HepG2 (cell line): ENCODE data around the gene CCDC88B. TPM values are rescaled to one million over a fixed set of nuclear protein-coding genes. Genes with fewer than 3 reads are reported as not detected.

Experiments
- CCDC6 ChIP-seq: sonication (generic); formaldehyde crosslinking; IDR thresholded peaks from 2 replicates; pipeline ENCODE4 v1.8.1; 2022; ENCODE audit warnings: mild to moderate bottlenecking, missing genetic modification reagents, moderate library complexity
- FOXK1 ChIP-seq: sonication (generic); formaldehyde crosslinking; IDR thresholded peaks from 2 replicates; pipeline ENCODE4 v1.4.0; 2020; ENCODE audit warnings: low read depth, missing genetic modification reagents, borderline replicate concordance
- GZF1 ChIP-seq: sonication (generic); formaldehyde crosslinking; IDR thresholded peaks from 2 replicates; pipeline ENCODE4 v1.5.1; 2020; ENCODE audit warnings: mild to moderate bottlenecking, missing genetic modification reagents
- KDM6A ChIP-seq: IDR thresholded peaks from 2 replicates; pipeline ENCODE4 v1.6.1; 2016; ENCODE audit warnings: low read depth
- MXD4 ChIP-seq: IDR thresholded peaks from 2 replicates; pipeline ENCODE4 v1.6.1; 2016; ENCODE audit warnings: mild to moderate bottlenecking, missing biosample characterization, missing genetic modification reagents
- NFYC ChIP-seq: IDR thresholded peaks from 2 replicates; pipeline ENCODE4 v1.6.1; 2016; ENCODE audit warnings: missing genetic modification reagents, missing compliant biosample characterization
- NR3C1 ChIP-seq: sonication (generic); formaldehyde crosslinking; IDR thresholded peaks from 2 replicates; pipeline ENCODE4 v1.4.0; 2020; ENCODE audit warnings: missing genetic modification reagents
- RARA ChIP-seq: IDR thresholded peaks from 2 replicates; pipeline ENCODE4 v1.6.1; 2016; ENCODE audit warnings: missing genetic modification reagents, missing compliant biosample characterization
- SALL2 ChIP-seq: sonication (generic); formaldehyde crosslinking; IDR thresholded peaks from 2 replicates; pipeline ENCODE4 v1.8.1; 2023; ENCODE audit warnings: mild to moderate bottlenecking, missing genetic modification reagents, inconsistent platforms
- SAP130 ChIP-seq: IDR thresholded peaks from 2 replicates; pipeline ENCODE4 v1.6.1; 2016; ENCODE audit warnings: low read depth
- SATB2 ChIP-seq: sonication (generic); formaldehyde crosslinking; IDR thresholded peaks from 2 replicates; pipeline ENCODE4 v1.5.0; 2020; ENCODE audit warnings: missing genetic modification reagents
- U2AF2 ChIP-seq: fragments of 200-400 bp; formaldehyde crosslinking; IDR thresholded peaks from 2 replicates; pipeline ENCODE4 v1.6.1; 2017; ENCODE audit warnings: low read depth, mild to moderate bottlenecking, low read length
- ZNF10 ChIP-seq: sonication (generic); formaldehyde crosslinking; IDR thresholded peaks from 2 replicates; pipeline ENCODE4 v1.4.0; 2020; ENCODE audit warnings: mild to moderate bottlenecking, low read depth, missing genetic modification reagents, borderline replicate concordance
- ZNF383 ChIP-seq: sonication (generic); formaldehyde crosslinking; IDR thresholded peaks from 2 replicates; pipeline ENCODE4 v1.4.0; 2020; ENCODE audit warnings: missing genetic modification reagents, mild to moderate bottlenecking, borderline replicate concordance
- ZNF430 ChIP-seq: sonication (generic); formaldehyde crosslinking; IDR thresholded peaks from 2 replicates; pipeline ENCODE4 v1.9.0; 2021; ENCODE audit warnings: mild to moderate bottlenecking, missing genetic modification reagents
- ZNF451 ChIP-seq: sonication (generic); formaldehyde crosslinking; IDR thresholded peaks from 2 replicates; pipeline ENCODE4 v1.5.0; 2020; ENCODE audit warnings: mild to moderate bottlenecking, missing genetic modification reagents
- ZNF616 ChIP-seq: sonication (generic); formaldehyde crosslinking; IDR thresholded peaks from 2 replicates; pipeline ENCODE4 v1.5.0; 2020; ENCODE audit warnings: low read depth, mild to moderate bottlenecking, missing genetic modification reagents
- ZNF7 ChIP-seq: IDR thresholded peaks from 2 replicates; pipeline ENCODE4 v1.6.1; 2016; ENCODE audit warnings: missing biosample characterization, missing genetic modification reagents
- ZNF792 ChIP-seq: IDR thresholded peaks from 2 replicates; pipeline ENCODE4 v1.6.1; 2016
- ZNF841 ChIP-seq: sonication (generic); formaldehyde crosslinking; IDR thresholded peaks from 2 replicates; pipeline ENCODE4 v1.8.1; 2023; ENCODE audit warnings: missing genetic modification reagents, borderline replicate concordance
- polyA plus RNA-seq, 8 experiments: library from polyadenylated mRNA; depleted of rRNA in 3 of 8; stranded (reverse) in 7 of 8; unstranded in 1 of 8; fragments of >200 nt; fragmentation: Illumina TruSeq in 4 of 8; extraction: Trizol in 4 of 8; gene quantifications; 2 replicates each; pipeline versions ENCODE4 v1.2.1 to v1.2.3, GENCODE V29; 2011 to 2016; ENCODE audit warnings: low read depth in 4 of 8, missing spikeins in 1 of 8, mixed read lengths in 1 of 8; ENCODE audit not compliant: insufficient read depth in 1 of 8
- total RNA-seq, 5 experiments: library from RNA; depleted of rRNA; stranded (reverse); fragments of >200 nt; fragmentation: Illumina TruSeq; extraction: Trizol; gene quantifications; 2 replicates each; pipeline ENCODE4 v1.2.3, GENCODE V29; 2016; ENCODE audit warnings: low read depth in 1 of 5
- TF ChIP-seq, protein P1 (sequence below): fragments of 450-650 bp; IDR thresholded peaks from 2 replicates; pipeline ENCODE4 v1.6.1; 2016
- TF ChIP-seq, protein P2 (sequence below): IDR thresholded peaks from 2 replicates; pipeline ENCODE4 v1.6.1; 2016
- TF ChIP-seq, protein P3 (sequence below): IDR thresholded peaks from 2 replicates; pipeline ENCODE4 v1.6.1; 2016; ENCODE audit warnings: low read depth
- TF ChIP-seq, protein P4 (sequence below): IDR thresholded peaks from 2 replicates; pipeline ENCODE4 v1.6.1; 2016; ENCODE audit warnings: mild to moderate bottlenecking, missing biosample characterization, missing genetic modification reagents
- TF ChIP-seq, protein P5 (sequence below): sonication (generic); formaldehyde crosslinking; IDR thresholded peaks from 2 replicates; pipeline ENCODE4 v1.5.0; 2020; ENCODE audit warnings: mild to moderate bottlenecking, low read depth, missing genetic modification reagents, borderline replicate concordance
- TF ChIP-seq, protein P6 (sequence below): sonication (generic); formaldehyde crosslinking; IDR thresholded peaks from 2 replicates; pipeline ENCODE4 v1.8.0; 2022; ENCODE audit warnings: missing genetic modification reagents, mild to moderate bottlenecking, borderline replicate concordance

The CCDC88B gene
- total and polyA plus RNA-seq, 2 of the 13 experiments (the other 11 are each of a cell fraction or from before 2014, with no cell fraction given): 3.6 to 4.8 TPM

DNA sequence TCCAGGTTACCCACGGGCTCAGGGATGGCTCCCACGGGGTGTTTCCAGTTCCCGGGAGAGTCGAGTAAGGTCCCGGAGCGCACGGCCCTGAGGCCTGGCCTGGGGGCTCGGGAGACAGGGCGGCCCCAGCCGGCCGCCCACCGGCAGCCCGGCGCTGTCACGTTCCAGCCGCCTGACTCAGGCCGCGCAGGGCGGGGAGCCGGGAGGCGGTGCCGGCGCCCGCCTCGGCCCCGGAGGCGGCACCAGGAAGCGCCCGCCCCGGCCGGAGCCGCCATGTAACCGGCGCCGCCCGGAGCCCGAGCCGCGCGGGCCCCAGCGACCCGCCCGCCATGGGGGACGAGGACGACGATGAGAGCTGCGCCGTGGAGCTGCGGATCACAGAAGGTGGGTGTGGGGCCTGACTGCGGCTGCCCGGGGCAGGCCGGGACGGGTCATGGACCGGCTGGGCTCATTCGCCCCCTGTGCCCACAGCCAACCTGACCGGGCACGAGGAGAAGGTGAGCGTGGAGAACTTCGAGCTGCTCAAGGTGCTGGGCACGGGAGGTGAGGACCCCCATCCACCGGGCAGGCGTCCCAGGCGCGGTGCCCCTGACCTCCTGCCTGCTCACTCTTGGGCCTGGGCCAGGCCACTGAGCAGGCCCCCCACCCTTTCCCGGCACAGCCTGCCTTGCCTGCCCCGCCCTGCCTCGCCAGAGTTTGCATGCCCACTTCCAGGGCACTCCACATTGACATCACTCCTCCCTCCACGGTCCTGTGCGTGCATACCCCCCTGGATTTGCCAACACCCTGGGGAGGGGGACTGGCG lies 19.1 kb downstream of the CCDC88B start, which contains the start of gene RPS6KA4 (continued):
- TF ChIP-seq, protein P1, sequence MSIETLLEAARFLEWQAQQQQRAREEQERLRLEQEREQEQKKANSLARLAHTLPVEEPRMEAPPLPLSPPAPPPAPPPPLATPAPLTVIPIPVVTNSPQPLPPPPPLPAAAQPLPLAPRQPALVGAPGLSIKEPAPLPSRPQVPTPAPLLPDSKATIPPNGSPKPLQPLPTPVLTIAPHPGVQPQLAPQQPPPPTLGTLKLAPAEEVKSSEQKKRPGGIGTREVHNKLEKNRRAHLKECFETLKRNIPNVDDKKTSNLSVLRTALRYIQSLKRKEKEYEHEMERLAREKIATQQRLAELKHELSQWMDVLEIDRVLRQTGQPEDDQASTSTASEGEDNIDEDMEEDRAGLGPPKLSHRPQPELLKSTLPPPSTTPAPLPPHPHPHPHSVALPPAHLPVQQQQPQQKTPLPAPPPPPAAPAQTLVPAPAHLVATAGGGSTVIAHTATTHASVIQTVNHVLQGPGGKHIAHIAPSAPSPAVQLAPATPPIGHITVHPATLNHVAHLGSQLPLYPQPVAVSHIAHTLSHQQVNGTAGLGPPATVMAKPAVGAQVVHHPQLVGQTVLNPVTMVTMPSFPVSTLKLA: no peak
- TF ChIP-seq, protein P2, sequence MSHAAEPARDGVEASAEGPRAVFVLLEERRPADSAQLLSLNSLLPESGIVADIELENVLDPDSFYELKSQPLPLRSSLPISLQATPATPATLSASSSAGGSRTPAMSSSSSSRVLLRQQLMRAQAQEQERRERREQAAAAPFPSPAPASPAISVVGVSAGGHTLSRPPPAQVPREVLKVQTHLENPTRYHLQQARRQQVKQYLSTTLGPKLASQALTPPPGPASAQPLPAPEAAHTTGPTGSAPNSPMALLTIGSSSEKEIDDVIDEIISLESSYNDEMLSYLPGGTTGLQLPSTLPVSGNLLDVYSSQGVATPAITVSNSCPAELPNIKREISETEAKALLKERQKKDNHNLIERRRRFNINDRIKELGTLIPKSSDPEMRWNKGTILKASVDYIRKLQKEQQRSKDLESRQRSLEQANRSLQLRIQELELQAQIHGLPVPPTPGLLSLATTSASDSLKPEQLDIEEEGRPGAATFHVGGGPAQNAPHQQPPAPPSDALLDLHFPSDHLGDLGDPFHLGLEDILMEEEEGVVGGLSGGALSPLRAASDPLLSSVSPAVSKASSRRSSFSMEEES (CRISPR knock-in tag): no peak
- TF ChIP-seq, protein P3, sequence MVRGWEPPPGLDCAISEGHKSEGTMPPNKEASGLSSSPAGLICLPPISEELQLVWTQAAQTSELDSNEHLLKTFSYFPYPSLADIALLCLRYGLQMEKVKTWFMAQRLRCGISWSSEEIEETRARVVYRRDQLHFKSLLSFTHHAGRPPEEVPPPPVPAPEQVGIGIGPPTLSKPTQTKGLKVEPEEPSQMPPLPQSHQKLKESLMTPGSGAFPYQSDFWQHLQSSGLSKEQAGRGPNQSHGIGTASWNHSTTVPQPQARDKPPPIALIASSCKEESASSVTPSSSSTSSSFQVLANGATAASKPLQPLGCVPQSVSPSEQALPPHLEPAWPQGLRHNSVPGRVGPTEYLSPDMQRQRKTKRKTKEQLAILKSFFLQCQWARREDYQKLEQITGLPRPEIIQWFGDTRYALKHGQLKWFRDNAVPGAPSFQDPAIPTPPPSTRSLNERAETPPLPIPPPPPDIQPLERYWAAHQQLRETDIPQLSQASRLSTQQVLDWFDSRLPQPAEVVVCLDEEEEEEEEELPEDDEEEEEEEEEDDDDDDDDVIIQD (CRISPR knock-in tag): no peak
- TF ChIP-seq ZNF383 (CRISPR knock-in tag): no peak
- no peak for TF ChIP-seq ZNF451 (CRISPR knock-in tag)
- TF ChIP-seq, protein P4, sequence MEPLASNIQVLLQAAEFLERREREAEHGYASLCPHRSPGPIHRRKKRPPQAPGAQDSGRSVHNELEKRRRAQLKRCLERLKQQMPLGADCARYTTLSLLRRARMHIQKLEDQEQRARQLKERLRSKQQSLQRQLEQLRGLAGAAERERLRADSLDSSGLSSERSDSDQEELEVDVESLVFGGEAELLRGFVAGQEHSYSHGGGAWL (CRISPR knock-in tag): no peak
- no peak for TF ChIP-seq ZNF7 (CRISPR knock-in tag)
- TF ChIP-seq, protein P5, sequence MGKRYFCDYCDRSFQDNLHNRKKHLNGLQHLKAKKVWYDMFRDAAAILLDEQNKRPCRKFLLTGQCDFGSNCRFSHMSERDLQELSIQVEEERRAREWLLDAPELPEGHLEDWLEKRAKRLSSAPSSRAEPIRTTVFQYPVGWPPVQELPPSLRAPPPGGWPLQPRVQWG: no peak
- TF ChIP-seq KDM6A (CRISPR knock-in tag): no peak
- no peak for TF ChIP-seq MXD4 (CRISPR knock-in tag)
- no peak for TF ChIP-seq NR3C1
- TF ChIP-seq U2AF2: no peak
- TF ChIP-seq ZNF792 (CRISPR knock-in tag): no peak
- no peak for TF ChIP-seq SATB2
- TF ChIP-seq RARA (CRISPR knock-in tag): no peak
- peak; percentile 56 for TF ChIP-seq SAP130
- no peak for TF ChIP-seq ZNF430
- TF ChIP-seq FOXK1 (CRISPR knock-in tag): no peak
- TF ChIP-seq, protein P6, sequence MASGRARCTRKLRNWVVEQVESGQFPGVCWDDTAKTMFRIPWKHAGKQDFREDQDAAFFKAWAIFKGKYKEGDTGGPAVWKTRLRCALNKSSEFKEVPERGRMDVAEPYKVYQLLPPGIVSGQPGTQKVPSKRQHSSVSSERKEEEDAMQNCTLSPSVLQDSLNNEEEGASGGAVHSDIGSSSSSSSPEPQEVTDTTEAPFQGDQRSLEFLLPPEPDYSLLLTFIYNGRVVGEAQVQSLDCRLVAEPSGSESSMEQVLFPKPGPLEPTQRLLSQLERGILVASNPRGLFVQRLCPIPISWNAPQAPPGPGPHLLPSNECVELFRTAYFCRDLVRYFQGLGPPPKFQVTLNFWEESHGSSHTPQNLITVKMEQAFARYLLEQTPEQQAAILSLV: 0 out of 2 replicates have a peak, but pooled peaks have one; percentile 49
- no peak for TF ChIP-seq ZNF10 (CRISPR knock-in tag)
- no peak for TF ChIP-seq ZNF616 (CRISPR knock-in tag)
- TF ChIP-seq ZNF841 (CRISPR knock-in tag): no peak
- TF ChIP-seq CCDC6: no peak
- no peak for TF ChIP-seq NFYC (CRISPR knock-in tag)
- no peak for TF ChIP-seq SALL2 (CRISPR knock-in tag)
- no peak for TF ChIP-seq GZF1 (CRISPR knock-in tag)
